Dermis microvascular lymphatic vessel endothelial cell (primary cell): ENCODE data around the gene CIITA. TPM values are rescaled to one million over a fixed set of nuclear protein-coding genes. Genes with fewer than 3 reads are reported as not detected.
"Not testable (repeated sequence)": the region's sequence is repeated elsewhere in the genome, so short reads cannot be mapped to it uniquely, and the experiment has no call there.

Source experiments
- DNase-seq, 2 donors: peaks; one replicate each; pipeline versions ENCODE4 v3.0.0 to v3.0.0-alpha.2; 2010; ENCODE audit warnings: low read depth in 2 of 2
- total RNA-seq: library from RNA; depleted of rRNA; stranded (reverse); fragments of >200 nt; gene quantifications from 2 replicates; pipeline ENCODE4 v1.2.1, GENCODE V29; 2014

The CIITA gene
- total RNA-seq, 1 donor from 2014 or later, result 0.13 TPM

- no peak for DNase-seq
These were observed 74.0 kb downstream of the CIITA start for GRCh38 chr16:10951026-10951425.

GRCh38 chr16:10954903-10955302 is 77.9 kb downstream of the CIITA start:
- no peak for DNase-seq

DNA sequence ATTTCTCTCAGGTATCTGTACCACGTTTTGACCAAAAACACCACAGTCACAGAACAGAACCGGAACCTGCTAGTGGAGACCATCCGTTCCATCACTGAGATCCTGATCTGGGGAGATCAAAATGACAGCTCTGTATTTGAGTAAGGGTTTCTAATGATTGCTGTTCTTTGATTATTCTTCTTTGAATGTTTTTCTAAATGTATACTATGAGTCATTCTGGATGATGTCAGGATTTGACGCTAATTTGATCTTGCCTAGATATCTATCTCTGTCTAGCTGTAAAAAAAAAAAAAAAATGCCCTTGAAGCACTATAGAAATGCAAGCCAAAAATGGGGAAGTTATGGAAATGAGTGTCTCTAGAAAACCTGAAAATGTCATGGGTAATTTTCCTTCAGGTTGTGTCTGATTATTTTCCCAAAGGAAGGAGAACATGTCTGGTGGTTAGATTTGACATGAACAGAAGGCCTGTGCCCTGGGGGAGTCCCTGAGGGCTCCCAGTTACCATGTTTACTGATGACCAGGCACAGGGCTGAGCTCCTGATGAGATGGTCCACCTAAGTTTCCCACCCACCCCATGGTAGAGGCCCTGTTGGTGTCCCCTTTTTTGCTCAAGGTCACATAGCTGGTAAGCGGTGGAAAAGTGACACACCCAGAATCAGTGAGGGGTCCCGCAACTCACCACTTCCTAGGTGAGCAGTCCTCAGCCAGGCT is 80.9 kb downstream of the CIITA start:
- DNase-seq, result peak in 1 of 2 donors; percentile 49

- no peak for DNase-seq
These were observed 82.2 kb downstream of the CIITA start for GRCh38 chr16:10959161-10959560.

DNA sequence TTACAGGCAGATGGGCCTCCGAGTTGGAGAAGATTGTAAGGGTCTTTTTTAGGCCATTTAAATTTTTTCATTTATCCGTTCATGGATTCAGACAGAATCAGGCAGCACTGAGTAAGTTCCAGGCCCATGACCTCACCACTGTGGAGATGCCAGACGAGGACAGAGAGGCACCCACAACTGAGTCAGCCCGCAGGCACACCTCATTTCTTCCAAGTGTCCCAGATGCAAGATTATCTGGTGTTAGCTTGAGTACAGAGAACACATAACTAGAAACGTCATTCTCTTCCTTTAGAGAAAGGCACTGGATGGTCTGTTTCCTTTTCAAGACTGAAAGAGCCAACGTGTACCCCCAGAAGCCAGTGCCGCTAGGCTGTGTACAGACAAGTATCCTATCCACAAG is 84.2 kb downstream of the CIITA start:
- no peak for DNase-seq

DNA sequence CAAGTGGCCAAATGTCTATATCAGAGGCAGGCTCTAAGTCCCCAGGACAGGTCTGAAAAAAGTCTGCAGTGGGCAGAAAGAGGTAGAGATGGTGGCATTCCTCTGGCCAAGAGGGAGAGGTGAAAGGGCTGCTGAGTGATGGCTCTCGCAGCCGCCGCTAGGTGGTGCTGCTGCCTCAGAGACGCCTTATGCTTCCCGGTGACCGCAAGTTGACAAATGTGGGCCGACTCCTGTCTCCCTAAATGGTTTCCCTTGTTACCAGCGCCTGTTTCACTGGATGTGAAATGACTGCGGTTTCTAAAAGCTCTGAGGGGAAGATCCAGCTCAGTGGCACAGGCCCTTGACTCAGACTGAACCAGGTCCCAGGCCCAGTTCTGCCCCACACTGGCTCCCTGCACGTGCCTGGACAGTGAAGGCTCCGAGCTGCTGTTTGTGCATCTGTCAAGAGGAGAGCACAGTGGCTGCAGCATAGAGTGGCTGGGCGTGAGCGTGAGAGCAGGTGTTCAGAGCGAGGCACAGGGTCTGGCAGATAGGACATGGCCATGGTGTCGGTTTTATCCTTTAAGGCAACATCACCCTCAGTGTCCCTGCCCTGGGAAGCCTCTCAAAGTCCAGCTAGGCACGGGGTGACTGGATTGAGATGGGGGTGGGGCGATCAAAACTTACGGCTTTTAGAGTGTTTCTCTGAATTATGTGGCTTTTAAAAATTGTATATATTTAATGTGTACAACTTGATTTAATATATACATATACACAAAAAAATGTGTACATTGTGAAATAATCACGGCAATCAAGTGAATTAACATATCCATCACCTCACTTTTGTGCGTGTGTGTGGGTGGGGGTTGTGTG is 87.3 kb downstream of the CIITA start:
- DNase-seq, result peak; percentile 47 to 66

DNA sequence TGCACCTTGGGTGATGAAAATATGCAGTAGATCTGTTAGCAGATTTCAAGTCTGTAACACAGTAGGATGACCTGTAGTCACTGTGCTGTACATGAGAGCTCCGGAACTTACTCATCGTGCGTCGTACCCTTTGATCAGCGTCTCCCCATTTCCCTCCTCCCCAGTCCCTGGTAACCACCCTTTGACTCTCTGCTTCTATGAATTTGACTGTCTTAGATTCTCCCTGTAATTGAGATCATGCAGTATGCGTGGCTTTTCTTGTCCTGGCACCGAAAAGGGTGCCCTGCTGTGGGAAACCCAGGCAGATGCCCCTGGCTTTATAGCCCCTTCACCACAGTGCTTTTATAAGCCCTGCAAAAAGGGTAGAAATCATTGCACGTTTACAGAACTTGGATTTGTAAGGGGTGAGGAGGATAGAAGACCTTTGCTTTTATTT is 87.9 kb downstream of the CIITA start:
- peak in 1 of 2 donors; percentile 26 for DNase-seq

GRCh38 chr16:10965440-10966061 is 88.5 kb downstream of the CIITA start:
- no peak for DNase-seq

DNA sequence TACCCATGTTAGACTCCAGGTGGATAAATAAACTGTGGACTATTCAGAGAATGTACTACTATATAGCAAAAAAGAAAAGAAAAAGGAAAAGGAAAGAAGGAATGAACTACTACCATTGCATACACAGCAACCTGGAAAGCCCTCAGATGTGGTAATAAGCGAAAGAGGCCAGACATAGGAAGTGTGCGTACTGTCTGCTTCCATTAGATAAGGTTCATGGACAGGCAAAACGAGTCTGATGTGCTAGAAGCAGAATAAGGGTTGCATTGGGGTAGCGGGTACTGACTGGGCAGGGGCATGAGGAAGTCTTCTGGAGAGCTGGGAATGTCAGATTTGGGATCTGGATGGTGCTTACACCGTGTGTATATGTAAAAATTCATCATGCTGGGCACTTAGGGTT is 89.1 kb downstream of the CIITA start:
- no peak for DNase-seq

DNA sequence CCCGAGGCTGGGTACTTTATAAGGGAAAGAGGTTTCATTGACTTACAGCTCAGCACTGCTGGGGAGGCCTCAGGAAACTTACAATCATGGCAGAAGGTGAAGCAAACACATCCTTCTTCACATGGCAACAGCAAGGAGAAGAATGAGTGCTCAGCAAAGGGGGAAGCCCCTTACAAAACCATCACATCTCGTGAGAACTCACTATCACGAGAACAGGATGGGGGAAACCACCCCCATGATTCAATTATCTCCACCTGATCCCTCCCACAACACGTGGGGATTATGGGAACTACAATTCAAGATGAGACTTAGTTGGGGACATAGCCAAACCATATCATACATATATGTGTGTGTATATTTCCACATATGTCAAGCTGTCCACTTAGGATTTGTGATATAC is 89.6 kb downstream of the CIITA start:
- DNase-seq, result not testable (repeated sequence)

DNA sequence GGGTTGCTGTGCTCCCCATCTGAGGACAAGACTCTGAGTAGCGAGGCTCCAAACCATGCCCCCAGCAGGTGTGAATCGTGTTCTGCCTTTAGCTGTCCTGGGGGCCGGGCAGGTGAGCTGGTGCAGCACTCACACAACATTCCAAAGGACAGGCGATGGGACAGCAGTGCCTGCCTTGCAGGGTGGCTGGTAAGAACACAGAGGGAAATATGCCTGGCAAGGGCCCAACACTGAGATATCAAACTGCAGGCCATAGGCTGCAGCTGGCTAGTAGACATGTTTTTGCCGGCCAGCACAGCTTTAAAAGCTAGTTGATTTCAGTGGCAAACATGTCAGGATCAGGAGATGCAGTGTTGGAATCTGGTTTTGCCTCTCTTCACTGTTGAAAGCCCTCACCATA is 91.0 kb downstream of the CIITA start:
- DNase-seq, result no peak

DNA sequence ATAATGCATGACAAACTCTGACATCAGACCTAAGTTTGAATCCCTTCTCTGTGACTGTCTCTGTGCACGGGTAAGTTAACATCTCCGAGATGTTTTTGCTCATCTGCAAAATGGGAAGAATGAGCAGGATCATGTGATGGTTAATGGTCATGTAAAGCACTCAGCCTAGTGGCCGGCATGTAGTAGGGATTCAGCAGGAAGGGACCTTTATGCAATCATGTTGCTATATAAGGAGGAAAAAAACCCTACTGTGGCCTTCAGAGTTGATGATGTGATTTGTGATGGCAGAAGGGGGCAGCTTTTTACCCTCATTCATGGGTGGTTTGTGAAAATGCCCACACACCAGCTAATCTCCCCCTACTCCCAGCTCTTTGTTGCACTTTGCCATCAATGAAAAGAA is 91.5 kb downstream of the CIITA start:
- no peak for DNase-seq

DNA sequence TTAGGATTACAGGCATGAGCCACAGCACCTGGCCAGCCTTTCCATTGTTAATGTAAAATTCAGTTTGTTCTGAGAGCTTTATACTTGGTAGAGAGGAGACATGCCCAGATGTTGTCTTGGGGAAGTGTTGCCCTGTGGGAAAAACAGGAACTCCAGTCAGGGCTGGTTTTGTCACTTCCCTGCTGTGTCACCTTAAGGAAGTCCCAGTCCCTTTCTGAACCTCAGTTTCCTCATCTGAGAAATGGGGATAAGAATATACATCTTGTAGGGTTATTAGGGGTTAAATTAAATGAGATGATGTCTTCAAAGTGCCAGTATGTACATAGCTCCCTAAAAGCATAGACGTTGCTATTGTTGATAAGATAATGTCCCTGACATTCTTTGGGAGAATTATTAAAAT is 92.6 kb downstream of the CIITA start:
- no peak for DNase-seq

DNA sequence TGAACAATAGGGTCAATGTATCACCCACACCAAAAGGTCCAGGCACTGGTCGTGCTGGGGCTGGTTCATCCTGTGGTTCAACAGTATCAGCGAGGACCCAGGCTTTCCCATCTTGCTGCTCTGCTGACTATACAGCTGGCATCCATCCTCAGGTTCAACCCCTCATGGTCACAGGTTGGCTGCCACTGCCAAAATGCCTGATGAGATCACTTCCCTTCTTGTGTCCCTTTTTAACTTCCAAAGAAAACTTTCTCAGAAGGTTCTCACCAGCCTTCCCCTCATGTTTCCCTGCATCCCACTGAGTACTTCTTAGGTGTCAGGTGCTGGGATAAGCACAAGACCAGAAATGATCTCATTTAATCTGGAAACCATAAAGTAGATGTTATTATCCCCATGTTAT is 93.1 kb downstream of the CIITA start:
- DNase-seq, result no peak

DNA sequence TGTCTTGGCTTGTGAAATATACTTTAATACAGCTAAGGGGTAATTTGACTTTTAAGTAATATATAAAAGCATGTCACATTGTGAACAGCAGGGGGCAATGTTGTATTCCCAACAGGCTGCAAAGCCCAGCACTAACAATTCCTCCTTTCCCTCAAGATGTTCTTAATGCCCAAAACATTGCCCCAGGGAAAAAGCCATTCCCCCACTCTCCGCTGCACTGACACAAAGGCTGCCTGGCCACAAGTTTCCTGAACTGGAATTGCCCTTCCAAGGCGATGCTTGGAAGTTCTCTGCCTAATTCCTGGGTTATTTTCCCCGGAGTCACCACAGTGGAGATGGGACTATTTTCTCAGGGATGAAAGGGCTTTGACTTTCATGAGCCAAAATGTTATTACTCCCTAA is 94.6 kb downstream of the CIITA start:
- DNase-seq, result peak; percentile 55 to 76

DNA sequence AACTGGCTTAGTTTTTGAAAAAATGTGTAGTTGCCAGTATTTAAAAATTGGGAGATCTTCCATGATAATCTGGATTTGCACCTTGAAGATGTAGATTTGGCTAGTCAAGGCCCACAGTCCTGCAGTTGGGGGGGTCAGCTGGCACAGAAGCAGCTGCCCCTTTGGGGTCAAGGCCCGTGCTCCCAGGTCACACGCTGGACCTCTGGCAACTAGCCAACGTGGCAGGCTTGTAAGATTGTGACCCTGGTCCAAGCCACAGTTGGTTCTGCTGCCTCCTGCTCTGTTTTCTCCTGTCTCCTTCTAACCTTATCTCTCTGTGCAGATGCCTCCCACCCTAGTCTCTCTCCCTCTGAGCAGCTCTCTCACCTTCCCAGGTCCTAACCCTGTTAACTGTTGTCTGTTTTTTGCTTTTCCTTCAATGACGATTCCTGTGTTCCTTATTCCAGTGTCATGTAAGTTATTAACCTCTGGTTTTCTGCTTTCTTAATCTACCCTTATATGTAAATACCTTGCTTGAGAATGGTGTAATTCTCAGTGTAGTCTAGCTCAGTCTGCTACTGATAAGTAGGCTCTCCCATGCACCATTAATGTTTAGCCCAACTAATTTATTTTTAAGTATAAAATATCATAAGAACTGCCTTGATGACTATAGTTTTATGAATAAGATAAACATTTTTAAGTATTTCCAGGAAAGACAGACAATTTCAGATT is 95.3 kb downstream of the CIITA start:
- no peak for DNase-seq

DNA sequence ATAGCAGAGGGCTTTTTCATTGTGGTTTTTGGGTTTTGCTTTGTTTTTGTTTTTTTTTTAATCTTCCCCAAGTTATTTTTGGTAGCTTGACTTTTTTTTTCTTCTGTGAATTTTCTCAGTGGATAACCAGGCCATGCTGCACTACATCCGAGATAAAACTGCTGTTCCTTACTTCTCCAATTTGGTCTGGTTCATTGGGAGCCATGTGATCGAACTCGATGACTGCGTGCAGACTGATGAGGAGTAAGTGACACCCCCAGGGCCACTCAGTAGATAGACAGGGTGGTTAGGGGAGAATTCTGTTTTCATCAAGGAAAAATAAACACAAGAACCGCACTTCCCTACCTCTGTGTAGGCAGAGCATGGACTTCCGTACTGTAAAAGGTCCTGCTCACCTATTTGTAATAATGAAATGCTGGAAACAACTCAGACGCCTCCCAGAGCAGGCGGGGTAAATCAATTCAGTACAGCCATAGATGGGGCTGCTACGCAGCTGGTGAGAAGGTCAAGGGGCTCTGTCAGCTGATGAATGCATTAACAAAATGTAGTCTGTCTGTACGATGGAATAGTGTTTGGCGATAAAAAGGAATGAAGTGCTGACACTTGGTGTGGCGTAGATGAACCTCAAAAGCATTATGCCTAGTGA is 95.9 kb downstream of the CIITA start:
- DNase-seq, result no peak

GRCh38 chr16:10976634-10977033 is 99.6 kb downstream of the CIITA start:
- no peak for DNase-seq

- DNase-seq, result no peak
These were observed 101.1 kb downstream of the CIITA start for GRCh38 chr16:10978124-10978523.

GRCh38 chr16:10978871-10979446 is 102.0 kb downstream of the CIITA start:
- no peak for DNase-seq
